Astrocyte (in vitro differentiated cells and primary cell): ENCODE measurements around the gene RPL4. TPM values are rescaled to one million over a fixed set of nuclear protein-coding genes. Genes with fewer than 3 reads are reported as not detected.
A peak's percentile ranks its signal among the peaks of the same experiment; 100 is the strongest.

ENCODE experiments used
- DNase-seq: peaks from one replicate; pipeline ENCODE4 v3.0.0-alpha.2; 2010; ENCODE audit warnings: low read depth
- FAIRE-seq: peaks from 2 replicates; lab custom pipeline; 2011; peaks lifted over from hg19 to GRCh38; lab: Jason Lieb, UNC
- H2AFZ ChIP-seq: 2 replicates; pipeline ENCODE4 v1.6.0; 2012; ENCODE audit warnings: low read depth, low read length, inconsistent platforms
- H3K27ac ChIP-seq: 2 replicates; pipeline ENCODE4 v1.5.1; 2011; ENCODE audit warnings: low read depth, low read length, inconsistent platforms
- H3K27me3 ChIP-seq: 2 replicates; pipeline ENCODE4 v1.6.0; 2011; ENCODE audit warnings: low read length, inconsistent platforms; ENCODE audit not compliant: insufficient read depth
- H3K36me3 ChIP-seq: 2 replicates; pipeline ENCODE4 v1.5.1; 2011; ENCODE audit warnings: low read length, inconsistent platforms; ENCODE audit not compliant: insufficient read depth
- H3K4me1 ChIP-seq: 2 replicates; pipeline ENCODE4 v1.5.1; 2011; ENCODE audit warnings: low read length, inconsistent platforms; ENCODE audit not compliant: insufficient read depth
- H3K4me2 ChIP-seq: 2 replicates; pipeline ENCODE4 v1.6.0; 2012; ENCODE audit warnings: low read length, inconsistent platforms
- H3K4me3 ChIP-seq: 2 replicates; pipeline ENCODE4 v1.5.1; 2011; ENCODE audit warnings: low read depth, mild to moderate bottlenecking, low read length, inconsistent platforms; ENCODE audit not compliant: insufficient read depth
- H3K79me2 ChIP-seq: 2 replicates; pipeline ENCODE4 v1.6.0; 2012; ENCODE audit warnings: mild to moderate bottlenecking, low read length, inconsistent platforms; ENCODE audit not compliant: insufficient read depth
- H3K9ac ChIP-seq: 2 replicates; pipeline ENCODE4 v1.6.0; 2012; ENCODE audit warnings: mild to moderate bottlenecking, low read length, inconsistent platforms
- H3K9me3 ChIP-seq: 2 replicates; pipeline ENCODE4 v1.5.1; 2012; ENCODE audit warnings: low read depth, mild to moderate bottlenecking, low read length, inconsistent platforms; ENCODE audit not compliant: insufficient read depth
- H4K20me1 ChIP-seq: 2 replicates; pipeline ENCODE4 v1.6.0; 2012; ENCODE audit warnings: low read length, inconsistent platforms; ENCODE audit not compliant: insufficient read depth
- H3K27ac Mint-ChIP-seq: one replicate; pipeline ENCODE4 v1.8.0; 2021; ENCODE audit warnings: mild to moderate bottlenecking, mixed read lengths; ENCODE audit not compliant: unreplicated experiment
- H3K27me3 Mint-ChIP-seq: one replicate; pipeline ENCODE4 v1.8.0; 2021; ENCODE audit warnings: low read depth, mixed read lengths; ENCODE audit not compliant: unreplicated experiment
- H3K36me3 Mint-ChIP-seq: one replicate; pipeline ENCODE4 v1.8.0; 2021; ENCODE audit warnings: low read depth, mixed read lengths; ENCODE audit not compliant: unreplicated experiment
- H3K4me1 Mint-ChIP-seq: one replicate; pipeline ENCODE4 v1.8.0; 2021; ENCODE audit warnings: low read depth, mixed read lengths; ENCODE audit not compliant: unreplicated experiment
- H3K4me3 Mint-ChIP-seq: one replicate; pipeline ENCODE4 v1.8.0; 2021; ENCODE audit warnings: mild to moderate bottlenecking, moderate library complexity, mixed read lengths; ENCODE audit not compliant: unreplicated experiment
- H3K9me3 Mint-ChIP-seq: one replicate; pipeline ENCODE4 v1.8.0; 2021; ENCODE audit warnings: mild to moderate bottlenecking, mixed read lengths; ENCODE audit not compliant: unreplicated experiment
- EZH2 ChIP-seq: IDR thresholded peaks from 2 replicates; pipeline ENCODE4 v1.6.1; 2012; ENCODE audit warnings: mild to moderate bottlenecking, low read length, inconsistent platforms; ENCODE audit not compliant: insufficient read depth
- total RNA-seq: library from RNA; stranded (reverse); gene quantifications from 2 replicates; pipeline ENCODE4 v1.2.1, GENCODE V29; 2021
- TF ChIP-seq, protein P1 (sequence below): IDR thresholded peaks from 2 replicates; pipeline ENCODE4 v1.5.1; 2011; ENCODE audit warnings: low read depth, mild to moderate bottlenecking, inconsistent platforms, low read length, moderate library complexity; ENCODE audit not compliant: insufficient read depth

Gene RPL4
- total RNA-seq, 1 donor from 2014 or later: 2,248 TPM

DNA sequence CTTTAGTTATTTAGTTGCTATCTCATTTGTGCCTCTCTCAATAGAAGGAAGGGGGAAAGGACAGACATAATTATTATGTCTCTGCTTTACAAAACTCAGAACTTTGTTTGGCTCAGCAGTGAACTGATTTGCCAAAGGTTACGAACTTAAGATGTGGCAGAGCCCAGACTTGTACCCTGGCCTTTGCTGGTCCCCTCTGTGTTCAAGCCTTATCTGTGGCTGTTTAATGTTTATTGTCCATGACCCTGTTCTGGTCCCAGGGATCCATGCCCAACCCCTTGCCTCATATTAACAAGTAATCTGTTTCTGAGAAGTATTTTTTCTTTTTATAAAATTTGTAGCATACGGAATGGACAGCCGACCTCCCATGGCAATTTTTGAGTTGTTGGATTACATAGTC, 17.8 kb downstream of the RPL4 start:
- peaks cover 5% of the 10 kb centered on the region for H3K79me2 ChIP-seq
- peaks cover 19% of the 10 kb centered on the region for H4K20me1 ChIP-seq
- TF ChIP-seq, protein P1, sequence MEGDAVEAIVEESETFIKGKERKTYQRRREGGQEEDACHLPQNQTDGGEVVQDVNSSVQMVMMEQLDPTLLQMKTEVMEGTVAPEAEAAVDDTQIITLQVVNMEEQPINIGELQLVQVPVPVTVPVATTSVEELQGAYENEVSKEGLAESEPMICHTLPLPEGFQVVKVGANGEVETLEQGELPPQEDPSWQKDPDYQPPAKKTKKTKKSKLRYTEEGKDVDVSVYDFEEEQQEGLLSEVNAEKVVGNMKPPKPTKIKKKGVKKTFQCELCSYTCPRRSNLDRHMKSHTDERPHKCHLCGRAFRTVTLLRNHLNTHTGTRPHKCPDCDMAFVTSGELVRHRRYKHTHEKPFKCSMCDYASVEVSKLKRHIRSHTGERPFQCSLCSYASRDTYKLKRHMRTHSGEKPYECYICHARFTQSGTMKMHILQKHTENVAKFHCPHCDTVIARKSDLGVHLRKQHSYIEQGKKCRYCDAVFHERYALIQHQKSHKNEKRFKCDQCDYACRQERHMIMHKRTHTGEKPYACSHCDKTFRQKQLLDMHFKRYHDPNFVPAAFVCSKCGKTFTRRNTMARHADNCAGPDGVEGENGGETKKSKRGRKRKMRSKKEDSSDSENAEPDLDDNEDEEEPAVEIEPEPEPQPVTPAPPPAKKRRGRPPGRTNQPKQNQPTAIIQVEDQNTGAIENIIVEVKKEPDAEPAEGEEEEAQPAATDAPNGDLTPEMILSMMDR: no peak
- no peak for TF ChIP-seq EZH2
- H3K27ac ChIP-seq: no peak overlapping the region
- FAIRE-seq (no peak), DNase-seq (no peak)
- no peak overlapping the region for H2AFZ ChIP-seq
- no peak overlapping the region for H3K9ac ChIP-seq
- H3K27me3 ChIP-seq: no peaks in the 10 kb centered on the region
- H3K9me3 ChIP-seq: no peaks in the 10 kb centered on the region
- Mint-ChIP-seq H3K4me3 (no peak overlapping the region), H3K27me3 (no peaks in the 10 kb centered on the region), H3K4me1 (peaks cover 12% of the 10 kb centered on the region), H3K27ac (no peak overlapping the region), H3K36me3 (peaks cover 19% of the 10 kb centered on the region), H3K9me3 (no peaks in the 10 kb centered on the region)
- no peak overlapping the region for H3K4me2 ChIP-seq
- peaks cover 3% of the 10 kb centered on the region for H3K4me1 ChIP-seq
- H3K4me3 ChIP-seq: no peak overlapping the region
- H3K36me3 ChIP-seq: peaks cover 40% of the 10 kb centered on the region

DNA sequence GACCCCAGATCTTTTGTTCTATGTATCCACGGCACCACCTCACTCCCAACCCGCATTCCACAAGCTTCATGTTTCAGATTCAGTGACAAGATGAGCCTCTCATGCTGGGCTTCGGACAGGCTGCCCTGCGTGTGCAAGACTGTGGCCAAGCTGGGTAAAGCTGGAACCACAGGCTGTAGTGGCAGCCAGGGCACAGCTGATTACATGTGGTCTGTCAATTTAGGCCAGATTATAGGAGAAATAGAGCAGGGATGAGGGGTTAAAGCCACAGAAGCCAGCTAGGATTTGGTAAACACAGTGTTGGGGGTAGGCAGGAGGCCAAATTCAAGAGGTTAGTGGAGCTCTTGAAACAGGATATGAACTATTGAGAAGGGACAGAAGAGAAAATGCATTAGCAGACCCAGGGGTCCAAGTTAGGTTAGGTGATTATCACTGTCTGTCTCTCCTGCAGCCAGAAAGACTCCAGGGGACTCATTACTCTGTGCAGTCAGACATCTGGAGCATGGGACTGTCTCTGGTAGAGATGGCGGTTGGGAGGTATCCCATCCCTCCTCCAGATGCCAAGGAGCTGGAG, 20.0 kb downstream of the RPL4 start:
- Histone ChIP-seq H3K4me1 (peaks cover 8% of the 10 kb centered on the region), H3K9ac (no peak overlapping the region), H3K4me3 (no peak overlapping the region), H4K20me1 (peaks cover 32% of the 10 kb centered on the region), H3K4me2 (no peak overlapping the region), H3K27ac (no peak overlapping the region), H3K36me3 (peaks cover 29% of the 10 kb centered on the region), H3K79me2 (peaks cover 5% of the 10 kb centered on the region), H3K9me3 (no peaks in the 10 kb centered on the region), H3K27me3 (no peaks in the 10 kb centered on the region), H2AFZ (no peak overlapping the region)
- no peaks in the 10 kb centered on the region for H3K9me3 Mint-ChIP-seq
- DNase-seq (no peak), FAIRE-seq (no peak)
- peaks cover 22% of the 10 kb centered on the region for H3K36me3 Mint-ChIP-seq
- H3K27me3 Mint-ChIP-seq: no peaks in the 10 kb centered on the region
- peaks cover 19% of the 10 kb centered on the region for H3K4me1 Mint-ChIP-seq
- H3K27ac Mint-ChIP-seq: no peak overlapping the region
- no peak overlapping the region for H3K4me3 Mint-ChIP-seq
- TF ChIP-seq, protein P1: no peak
- no peak for TF ChIP-seq EZH2

DNA sequence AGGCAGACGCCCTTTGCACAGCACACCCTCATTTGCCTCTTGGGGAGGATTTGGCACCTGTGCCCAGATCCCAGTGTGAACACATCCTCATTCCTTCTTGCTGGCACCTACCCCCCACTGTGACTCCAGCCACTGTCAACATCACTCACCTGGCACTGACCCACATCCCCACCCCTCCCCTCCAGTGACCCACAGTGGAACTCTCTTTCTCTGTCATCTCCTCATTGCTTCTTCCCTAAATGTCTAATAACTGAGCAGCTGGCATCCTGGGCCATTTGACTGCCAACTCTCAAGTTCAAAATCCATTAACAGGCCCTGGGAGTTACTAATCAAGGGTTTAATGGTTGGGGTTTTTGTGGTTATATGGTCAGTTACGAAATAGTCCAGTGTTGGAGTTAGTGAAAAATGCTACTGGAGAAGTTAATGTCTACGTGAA, 21.5 kb downstream of the RPL4 start:
- no peak for TF ChIP-seq EZH2
- TF ChIP-seq, protein P1: no peak
- no peaks in the 10 kb centered on the region for H3K27me3 Mint-ChIP-seq
- Histone ChIP-seq H3K79me2 (peaks cover 5% of the 10 kb centered on the region), H3K27me3 (no peaks in the 10 kb centered on the region), H2AFZ (no peak overlapping the region), H4K20me1 (peaks cover 35% of the 10 kb centered on the region), H3K4me3 (no peak overlapping the region), H3K4me2 (no peak overlapping the region), H3K9me3 (no peaks in the 10 kb centered on the region), H3K4me1 (peaks cover 8% of the 10 kb centered on the region), H3K9ac (no peak overlapping the region), H3K36me3 (peaks cover 22% of the 10 kb centered on the region), H3K27ac (no peak overlapping the region)
- no peak overlapping the region for H3K4me3 Mint-ChIP-seq
- no peak for FAIRE-seq
- H3K27ac Mint-ChIP-seq: no peak overlapping the region
- H3K9me3 Mint-ChIP-seq: no peaks in the 10 kb centered on the region
- peaks cover 18% of the 10 kb centered on the region for H3K4me1 Mint-ChIP-seq
- DNase-seq: peak; percentile 77
- H3K36me3 Mint-ChIP-seq: peaks cover 24% of the 10 kb centered on the region
